Central memory CD4-positive, alpha-beta T cell (primary cell): ENCODE measurements around the gene ASB12.

Experiments used
- DNase-seq: peaks from one replicate; pipeline ENCODE4 v3.0.0; 2022

The ASB12 gene

GRCh38 chrX:64186974-64187761 lies 43.2 kb downstream of the ASB12 start:
- no peak for DNase-seq

- no peak for DNase-seq
Observed at GRCh38 chrX:64184396-64184795, 46.0 kb downstream of the ASB12 start.

GRCh38 chrX:64182208-64182607 lies 48.2 kb downstream of the ASB12 start:
- no peak for DNase-seq

GRCh38 chrX:64176876-64177275 lies 53.5 kb downstream of the ASB12 start:
- DNase-seq: no peak
